Skin epidermis (tissue), 12 donors: ENCODE data around the gene PHLPP1.

Experiments
- H3K27ac ChIP-seq, 21 experiments: fragments of 200-600 bp; sonication (generic) in 11 of 21; one replicate each; pipeline ENCODE4 v1.5.0; 2020; ENCODE audit warnings: mild to moderate bottlenecking in 3 of 21, inconsistent platforms in 2 of 21, moderate library complexity in 2 of 21
- H3K4me3 ChIP-seq, 7 experiments: fragments of 200-600 bp; sonication (generic) in 2 of 7; one replicate each; pipeline ENCODE4 v1.5.0; 2020; ENCODE audit warnings: inconsistent platforms in 2 of 7, mild to moderate bottlenecking in 2 of 7, moderate library complexity in 1 of 7

The PHLPP1 gene

DNA sequence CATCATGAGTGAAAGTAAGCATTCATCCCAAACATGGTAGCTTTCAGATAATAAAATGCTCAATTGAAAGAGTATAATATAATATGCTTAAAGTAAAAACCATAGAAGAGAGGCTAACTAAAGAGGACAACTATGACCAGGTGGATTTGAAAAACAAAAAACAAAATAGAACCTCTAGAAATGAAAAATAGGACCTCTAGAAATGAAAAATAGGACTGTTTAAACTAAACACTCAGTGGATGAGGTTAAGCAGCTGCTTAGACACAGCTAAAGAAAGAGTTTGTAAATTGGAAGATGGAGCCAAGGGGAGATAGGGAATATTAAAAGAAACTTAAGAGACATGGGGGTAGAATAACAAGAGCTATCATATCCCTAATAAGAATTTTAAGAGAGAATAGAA, 302.6 kb downstream of the PHLPP1 start:
- H3K27ac ChIP-seq, result no peak overlapping the region
- H3K4me3 ChIP-seq, result no peak overlapping the region

DNA sequence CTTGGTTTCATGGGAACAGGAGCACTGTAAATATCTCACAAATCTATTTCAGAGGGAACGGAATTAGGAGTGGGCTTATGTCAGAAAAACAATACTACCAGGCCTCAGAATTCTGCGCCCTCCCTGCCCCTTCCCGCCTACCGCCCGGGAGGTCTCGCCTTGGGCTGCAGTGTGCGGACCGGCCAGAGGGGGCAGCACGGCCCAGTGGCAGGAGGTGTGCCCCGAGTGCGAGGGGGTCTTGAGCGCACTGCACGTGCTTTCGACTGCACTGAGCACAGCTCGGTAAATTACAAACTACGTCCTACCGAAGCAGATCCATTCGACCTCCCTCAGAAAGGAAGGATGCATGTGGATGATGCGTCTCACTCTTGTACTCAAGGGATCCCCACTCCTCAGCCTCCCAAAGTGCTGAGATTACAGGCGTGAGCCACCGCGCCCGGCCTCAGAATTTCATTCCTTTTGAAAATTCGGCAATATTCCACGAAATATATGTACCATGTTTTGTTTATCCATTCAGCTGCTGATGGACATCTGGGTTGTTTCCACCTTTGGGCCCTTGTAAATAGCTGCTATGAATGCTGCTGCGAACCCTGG, 307.2 kb downstream of the PHLPP1 start:
- no peak overlapping the region for H3K27ac ChIP-seq

DNA sequence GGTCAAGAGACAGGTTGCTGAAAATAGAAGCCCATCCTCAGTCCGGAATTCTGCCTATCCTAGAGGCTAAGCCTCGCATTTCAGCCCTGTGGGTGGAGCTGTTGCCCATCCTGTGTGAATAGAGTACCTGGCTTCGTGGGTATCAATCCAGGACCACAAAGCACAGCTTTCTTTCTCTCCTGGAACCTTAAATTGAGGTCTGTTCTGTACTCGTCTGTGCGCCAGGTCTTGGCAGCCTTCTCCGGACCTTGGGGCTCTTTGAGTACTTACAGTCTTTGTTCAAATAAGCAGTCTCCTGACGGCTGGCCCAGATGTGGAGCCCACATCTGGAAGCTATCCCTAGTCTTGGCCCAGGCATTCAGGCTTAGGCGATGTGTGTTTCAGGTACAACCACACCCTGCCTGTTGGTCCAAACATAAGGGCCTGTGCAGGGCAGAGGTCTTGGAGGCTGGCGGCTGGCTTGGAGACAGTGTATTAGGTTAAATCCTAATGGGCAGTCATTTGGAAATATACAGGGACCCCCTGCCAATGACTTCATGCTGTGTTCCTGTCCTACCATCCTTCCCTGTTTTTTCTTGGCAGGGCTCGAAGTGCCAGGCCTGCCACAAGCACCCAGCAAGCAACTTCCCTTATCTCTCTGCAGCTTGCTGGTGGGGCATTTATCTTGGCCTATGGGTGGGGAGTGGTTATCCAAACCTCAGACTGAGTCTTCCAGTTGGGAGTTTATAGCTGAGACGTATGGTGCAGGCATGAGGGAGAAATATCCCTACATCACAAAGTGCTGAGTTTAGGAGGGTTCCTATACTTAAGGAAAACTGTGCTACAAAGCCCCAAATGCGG, 310.1 kb downstream of the PHLPP1 start:
- no peak overlapping the region for H3K4me3 ChIP-seq
- no peak overlapping the region for H3K27ac ChIP-seq

More for the DNA sequence above, 307.2 kb downstream of the PHLPP1 start:
- no peak overlapping the region for H3K4me3 ChIP-seq

DNA sequence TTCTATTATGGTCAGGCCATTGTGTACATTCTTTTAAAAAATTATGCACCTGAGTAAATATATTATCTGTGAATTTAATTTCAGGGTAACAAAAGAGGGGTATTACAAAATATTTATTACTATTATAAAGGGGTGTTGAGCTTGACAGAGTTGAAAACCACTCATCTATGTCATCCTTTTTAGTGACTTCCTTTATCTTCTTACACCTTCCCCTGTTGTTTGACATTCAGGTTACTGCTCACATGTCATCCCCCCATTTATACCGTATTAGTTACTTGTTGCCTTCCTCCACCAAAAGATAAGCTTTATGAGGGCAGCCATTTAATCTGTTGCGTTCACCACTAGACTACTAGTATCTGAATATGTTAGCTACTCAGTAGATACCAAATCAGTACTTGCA, 313.0 kb downstream of the PHLPP1 start:
- no peak overlapping the region for H3K4me3 ChIP-seq
- no peak overlapping the region for H3K27ac ChIP-seq
